ENCODE results near the gene CDCA4. TPM values are rescaled to one million over a fixed set of nuclear protein-coding genes. Genes with fewer than 3 reads are reported as not detected.

Gene CDCA4
- total and polyA plus RNA-seq, 2 donors (not counting 1 experiment from before 2014, with no cell fraction given) = 6.3 to 11.7 TPM

DNA sequence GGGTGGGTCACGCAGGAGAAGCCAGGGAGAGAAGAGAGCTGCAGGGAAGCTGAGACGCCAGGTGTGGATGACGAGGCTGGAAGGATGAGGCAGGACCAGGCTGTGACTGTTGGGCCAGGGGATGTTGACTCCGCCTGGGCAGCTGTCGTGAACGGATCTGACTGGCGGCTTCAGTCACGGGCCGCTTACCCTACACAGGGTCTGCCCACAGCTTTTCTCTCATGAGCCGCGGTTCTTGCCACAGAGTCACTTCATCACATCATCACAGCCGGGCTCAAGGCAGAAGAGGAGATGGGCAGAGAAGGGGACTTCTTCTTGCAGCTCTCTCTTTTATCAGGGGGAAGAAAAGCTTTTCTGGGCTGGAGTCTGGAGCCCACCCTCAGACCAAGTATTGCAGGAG is 27.6 kb downstream of the CDCA4 start:
- no peak overlapping the region for H3K27ac Mint-ChIP-seq
- no peak overlapping the region for H2AFZ ChIP-seq (ENCODE audit: insufficient read depth, low read depth, low read length, poor library complexity, severe bottlenecking)
- H3K27ac ChIP-seq (ENCODE audit: low read length in 2 of 2) = no peak overlapping the region
- no peak for ATAC-seq (ENCODE audit: low read depth)
- no peaks in the 10 kb centered on the region for H3K9me3 ChIP-seq (ENCODE audit: control extremely low read depth in 1 of 3, control insufficient read depth in 2 of 3, insufficient read depth in 1 of 3, low read length in 2 of 3)
- no peak overlapping the region for H3K4me3 Mint-ChIP-seq
- H3K4me2 ChIP-seq (replicated peaks; ENCODE audit: low read depth, low read length, poor library complexity, severe bottlenecking) = no peak overlapping the region
- ChIA-PET CTCF (interaction anchor here (2.1 kb wide), 1 partner anchor 52 kb away, joined by 6 read pairs; no protein-coding TSS in a partner anchor), POLR2A (no interaction called here)
- no peak overlapping the region for H3K9ac ChIP-seq (ENCODE audit: low read length)
- TF ChIP-seq, protein P1, sequence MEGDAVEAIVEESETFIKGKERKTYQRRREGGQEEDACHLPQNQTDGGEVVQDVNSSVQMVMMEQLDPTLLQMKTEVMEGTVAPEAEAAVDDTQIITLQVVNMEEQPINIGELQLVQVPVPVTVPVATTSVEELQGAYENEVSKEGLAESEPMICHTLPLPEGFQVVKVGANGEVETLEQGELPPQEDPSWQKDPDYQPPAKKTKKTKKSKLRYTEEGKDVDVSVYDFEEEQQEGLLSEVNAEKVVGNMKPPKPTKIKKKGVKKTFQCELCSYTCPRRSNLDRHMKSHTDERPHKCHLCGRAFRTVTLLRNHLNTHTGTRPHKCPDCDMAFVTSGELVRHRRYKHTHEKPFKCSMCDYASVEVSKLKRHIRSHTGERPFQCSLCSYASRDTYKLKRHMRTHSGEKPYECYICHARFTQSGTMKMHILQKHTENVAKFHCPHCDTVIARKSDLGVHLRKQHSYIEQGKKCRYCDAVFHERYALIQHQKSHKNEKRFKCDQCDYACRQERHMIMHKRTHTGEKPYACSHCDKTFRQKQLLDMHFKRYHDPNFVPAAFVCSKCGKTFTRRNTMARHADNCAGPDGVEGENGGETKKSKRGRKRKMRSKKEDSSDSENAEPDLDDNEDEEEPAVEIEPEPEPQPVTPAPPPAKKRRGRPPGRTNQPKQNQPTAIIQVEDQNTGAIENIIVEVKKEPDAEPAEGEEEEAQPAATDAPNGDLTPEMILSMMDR (IDR thresholded peaks at IDR 0.05) = no peak
- no peak for TF ChIP-seq EZH2 (IDR thresholded peaks at IDR 0.05; ENCODE audit: borderline replicate concordance, insufficient read depth, low read depth, low read length, poor library complexity, severe bottlenecking)
- H4K20me1 ChIP-seq (ENCODE audit: control insufficient read depth, insufficient read depth, low read length, poor library complexity, severe bottlenecking) = no peaks in the 10 kb centered on the region
- no peaks in the 10 kb centered on the region for H3K9me3 Mint-ChIP-seq (ENCODE audit: insufficient read depth)
- DNase-seq = no peak
- no peaks in the 10 kb centered on the region for H3K4me1 Mint-ChIP-seq
- no peaks in the 10 kb centered on the region for H3K36me3 ChIP-seq (replicated peaks in 1 of 2; ENCODE audit: control extremely low read depth in 1 of 2, control insufficient read depth in 1 of 2, extremely low read depth in 1 of 2, insufficient read depth in 2 of 2, low read length in 1 of 2)
- no peaks in the 10 kb centered on the region for H3K27me3 Mint-ChIP-seq
- H3K4me3 ChIP-seq (ENCODE audit: control extremely low read depth in 1 of 5, extremely low read depth in 1 of 5, insufficient read depth in 1 of 5, low read depth in 2 of 5, low read length in 4 of 5) = no peak overlapping the region
- peaks cover 5% of the 10 kb centered on the region for H3K79me2 ChIP-seq (ENCODE audit: control insufficient read depth, insufficient read depth, low read length)
- intact Hi-C loops (cut with micrococcal nuclease) = no loop called here
- H3K4me1 ChIP-seq (ENCODE audit: control insufficient read depth in 2 of 2, insufficient read depth in 2 of 2, low read length in 2 of 2) = no peaks in the 10 kb centered on the region
- H3K27me3 ChIP-seq (replicated peaks in 1 of 4; ENCODE audit: control extremely low read depth in 1 of 4, control insufficient read depth in 3 of 4, insufficient read depth in 4 of 4, low read length in 3 of 4) = no peaks in the 10 kb centered on the region
- WGBS (ENCODE audit: insufficient coverage) = 95% methylated on average over 9 of the region's 12 CpGs

DNA sequence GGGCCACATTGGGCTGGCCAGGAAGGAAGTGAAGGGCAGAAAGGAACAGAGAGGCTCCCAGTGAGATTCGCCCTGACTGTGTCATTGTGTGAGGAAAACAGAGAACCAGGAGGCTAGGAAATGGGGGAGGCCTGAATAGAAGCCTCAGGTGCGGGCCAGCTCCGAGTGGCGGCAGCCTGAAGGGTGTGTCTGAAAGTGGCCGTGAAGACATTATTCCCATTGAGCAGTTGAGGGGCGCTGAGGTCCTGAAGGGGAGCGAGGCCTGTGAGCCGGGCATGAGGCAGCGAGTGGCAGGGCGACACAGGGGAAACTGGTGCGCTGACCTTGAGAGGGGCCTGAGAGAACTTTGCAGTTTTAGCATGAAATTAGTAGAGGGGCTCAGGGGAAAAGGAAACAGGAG is 28.4 kb downstream of the CDCA4 start:
- Histone ChIP-seq H3K4me1 (ENCODE audit: control insufficient read depth in 2 of 2, insufficient read depth in 2 of 2, low read length in 2 of 2) (no peaks in the 10 kb centered on the region), H3K79me2 (ENCODE audit: control insufficient read depth, insufficient read depth, low read length) (peaks cover 5% of the 10 kb centered on the region), H3K27me3 (replicated peaks in 1 of 4; ENCODE audit: control extremely low read depth in 1 of 4, control insufficient read depth in 3 of 4, insufficient read depth in 4 of 4, low read length in 3 of 4) (no peaks in the 10 kb centered on the region), H3K4me3 (ENCODE audit: control extremely low read depth in 1 of 5, extremely low read depth in 1 of 5, insufficient read depth in 1 of 5, low read depth in 2 of 5, low read length in 4 of 5) (no peak overlapping the region), H3K9ac (ENCODE audit: low read length) (no peak overlapping the region), H3K9me3 (ENCODE audit: control extremely low read depth in 1 of 3, control insufficient read depth in 2 of 3, insufficient read depth in 1 of 3, low read length in 2 of 3) (no peaks in the 10 kb centered on the region), H2AFZ (ENCODE audit: insufficient read depth, low read depth, low read length, poor library complexity, severe bottlenecking) (no peak overlapping the region), H3K36me3 (replicated peaks in 1 of 2; ENCODE audit: control extremely low read depth in 1 of 2, control insufficient read depth in 1 of 2, extremely low read depth in 1 of 2, insufficient read depth in 2 of 2, low read length in 1 of 2) (no peaks in the 10 kb centered on the region), H4K20me1 (ENCODE audit: control insufficient read depth, insufficient read depth, low read length, poor library complexity, severe bottlenecking) (no peaks in the 10 kb centered on the region), H3K27ac (ENCODE audit: low read length in 2 of 2) (no peak overlapping the region), H3K4me2 (replicated peaks; ENCODE audit: low read depth, low read length, poor library complexity, severe bottlenecking) (no peak overlapping the region)
- Mint-ChIP-seq H3K4me1 (no peaks in the 10 kb centered on the region), H3K9me3 (ENCODE audit: insufficient read depth) (no peaks in the 10 kb centered on the region), H3K27ac (no peak overlapping the region), H3K27me3 (no peaks in the 10 kb centered on the region), H3K4me3 (no peak overlapping the region)
- no peak for ATAC-seq (ENCODE audit: low read depth)
- intact Hi-C loops (cut with micrococcal nuclease) = no loop called here
- 96% methylated on average over 11 of the region's 11 CpGs for WGBS (ENCODE audit: insufficient coverage)
- CTCF ChIA-PET = interaction anchor here (2.1 kb wide), 1 partner anchor 53 kb away, joined by 6 read pairs; no protein-coding TSS in a partner anchor
- DNase-seq = no peak
- POLR2A ChIA-PET = no interaction called here
- TF ChIP-seq, protein P1 (IDR thresholded peaks at IDR 0.05) = no peak
- no peak for TF ChIP-seq EZH2 (IDR thresholded peaks at IDR 0.05; ENCODE audit: borderline replicate concordance, insufficient read depth, low read depth, low read length, poor library complexity, severe bottlenecking)
